Adipose tissue (tissue), 3 donors: ENCODE results near the gene EXTL1. TPM values are rescaled to one million over a fixed set of nuclear protein-coding genes. Genes with fewer than 3 reads are reported as not detected.

Experiments used
- H3K27ac ChIP-seq: one replicate; pipeline ENCODE4 v1.5.1; 2013; ENCODE audit warnings: low read depth, low read length
- whole genome bisulfite sequencing, 3 donors: extraction: QIAGEN DNeasy Blood & Tissue Kit; methylation state at CpG; one replicate each; pipeline ENCODE4 v1.1.7; 2013; 5-methylcytosine and 5-hydroxymethylcytosine counted together
- polyA plus RNA-seq, 3 donors: library from polyadenylated mRNA; stranded (reverse); fragments of 200-250 nt; gene quantifications; one replicate each; pipeline ENCODE4 v1.2.3, GENCODE V29; 2013
- donor health status: healthy with polysubstance abuse.
- donor health status: Bipolar disorder and iron deficiency.
- donor health status: healthy.

EXTL1 gene
- polyA plus RNA-seq, 3 donors, result 0.04 to 0.34 (median 0.09) TPM

GRCh38 chr1:25994402-25995150 lies 27.0 kb upstream of the EXTL1 start:
- H3K27ac ChIP-seq, result no peak overlapping the region
- 87 to 97% (median 92%) methylated on average over 3 of the region's 3 CpGs for WGBS, 3 donors

- H3K27ac ChIP-seq, result no peak overlapping the region
- 1 to 2% (median 1%) methylated on average over 13 of the region's 13 CpGs for WGBS, 3 donors
Observed at GRCh38 chr1:25996966-25997827, 24.4 kb upstream of the EXTL1 start.

GRCh38 chr1:25997828-25998761 lies 23.5 kb upstream of the EXTL1 start, which contains the start of gene PAFAH2:
Gene PAFAH2 (minus strand): TSS chr1:25998063. CDS start chr1:25990816, 7,247 bp downstream.
- WGBS, 3 donors, result 1 to 2% (median 1%) methylated on average over 47 of the region's 47 CpGs
- H3K27ac ChIP-seq, result no peak within 1 kb of the TSS

GRCh38 chr1:25999041-25999800 lies 22.4 kb upstream of the EXTL1 start:
- WGBS, 3 donors, result 79 to 85% (median 80%) methylated on average over 18 of the region's 18 CpGs
- H3K27ac ChIP-seq, result no peak overlapping the region

- 81 to 98% (median 84%) methylated on average over 4 of the region's 4 CpGs for WGBS, 3 donors
- no peak overlapping the region for H3K27ac ChIP-seq
Observed at GRCh38 chr1:26003262-26003661, 18.3 kb upstream of the EXTL1 start.

- H3K27ac ChIP-seq, result no peak overlapping the region
- WGBS, 3 donors, result 82 to 83% (median 82%) methylated on average over 2 of the region's 2 CpGs
Observed at GRCh38 chr1:26003756-26004155, 17.8 kb upstream of the EXTL1 start.

- H3K27ac ChIP-seq, result no peak overlapping the region
- WGBS, 3 donors, result 52 to 68% (median 60%) methylated on average over 4 of the region's 4 CpGs
Observed at GRCh38 chr1:26005434-26006105, 16.0 kb upstream of the EXTL1 start.

- 92 to 94% (median 94%) methylated on average over 16 of the region's 16 CpGs for WGBS, 3 donors
Observed at GRCh38 chr1:26006710-26007109, 14.9 kb upstream of the EXTL1 start.

GRCh38 chr1:26009796-26010447 lies 11.7 kb upstream of the EXTL1 start:
- H3K27ac ChIP-seq, result no peak overlapping the region
- 66 to 74% (median 72%) methylated on average over 6 of the region's 6 CpGs for WGBS, 3 donors

More at GRCh38 chr1:26006710-26007109, 14.9 kb upstream of the EXTL1 start:
- no peak overlapping the region for H3K27ac ChIP-seq

GRCh38 chr1:26010825-26011224 lies 10.8 kb upstream of the EXTL1 start:
- no peak overlapping the region for H3K27ac ChIP-seq
- 86 to 88% (median 88%) methylated on average over 3 of the region's 3 CpGs for whole genome bisulfite sequencing, 3 donors

GRCh38 chr1:26012864-26013263 lies 8.7 kb upstream of the EXTL1 start:
- no peak overlapping the region for H3K27ac ChIP-seq
- WGBS, 3 donors, result 50 to 73% (median 72%) methylated on average over 3 of the region's 3 CpGs

- WGBS, 3 donors, result 96 to 97% (median 96%) methylated on average over 2 of the region's 2 CpGs
- no peak overlapping the region for H3K27ac ChIP-seq
Observed at GRCh38 chr1:26014179-26014578, 7.4 kb upstream of the EXTL1 start.

GRCh38 chr1:26015358-26015757 lies 6.2 kb upstream of the EXTL1 start:
- H3K27ac ChIP-seq, result no peak overlapping the region
- 40 to 81% (median 50%) methylated on average over 2 of the region's 2 CpGs for WGBS, 3 donors

GRCh38 chr1:26016258-26016952 lies 5.2 kb upstream of the EXTL1 start:
- H3K27ac ChIP-seq, result no peak overlapping the region
- 78 to 86% (median 85%) methylated on average over 10 of the region's 10 CpGs for WGBS, 3 donors

- no peak overlapping the region for H3K27ac ChIP-seq
- WGBS, 3 donors, result 63 to 80% (median 70%) methylated on average over 6 of the region's 6 CpGs
Observed at GRCh38 chr1:26016953-26017545, 4.5 kb upstream of the EXTL1 start.

GRCh38 chr1:26017606-26018005 lies 4.0 kb upstream of the EXTL1 start:
- 64 to 73% (median 69%) methylated on average over 6 of the region's 6 CpGs for WGBS, 3 donors
- H3K27ac ChIP-seq, result no peak overlapping the region
